Sigmoid colon (tissue), 4 donors: Measurements from ENCODE around the gene DYRK1A.

Experiments used
- EP300 ChIP-seq, 4 donors: sonication (generic); formaldehyde crosslinking; IDR thresholded peaks; one replicate each; pipeline ENCODE4 v1.6.1; 2017; ENCODE audit warnings: antibody characterized with exemption in 4 of 4
- POLR2A ChIP-seq, 2 donors: fragments of 450-650 bp; IDR thresholded peaks; one replicate each; pipeline ENCODE4 v1.6.1; 2016; ENCODE audit warnings: antibody characterized with exemption in 2 of 2, mild to moderate bottlenecking in 2 of 2, moderate library complexity in 2 of 2
- POLR2AphosphoS5 ChIP-seq, 4 donors: sonication (generic); formaldehyde crosslinking; IDR thresholded peaks; one replicate each; pipeline ENCODE4 v1.6.1; 2017; ENCODE audit warnings: antibody characterized with exemption in 4 of 4
- TF ChIP-seq, protein P1 (sequence below), 4 experiments: fragments of 450-650 bp in 3 of 4; fragments of 200-600 bp in 1 of 4; IDR thresholded peaks; one replicate each; pipeline ENCODE4 v1.5.1; 2016 to 2019; ENCODE audit warnings: antibody characterized with exemption in 4 of 4, mild to moderate bottlenecking in 3 of 4, moderate library complexity in 2 of 4

DNA sequence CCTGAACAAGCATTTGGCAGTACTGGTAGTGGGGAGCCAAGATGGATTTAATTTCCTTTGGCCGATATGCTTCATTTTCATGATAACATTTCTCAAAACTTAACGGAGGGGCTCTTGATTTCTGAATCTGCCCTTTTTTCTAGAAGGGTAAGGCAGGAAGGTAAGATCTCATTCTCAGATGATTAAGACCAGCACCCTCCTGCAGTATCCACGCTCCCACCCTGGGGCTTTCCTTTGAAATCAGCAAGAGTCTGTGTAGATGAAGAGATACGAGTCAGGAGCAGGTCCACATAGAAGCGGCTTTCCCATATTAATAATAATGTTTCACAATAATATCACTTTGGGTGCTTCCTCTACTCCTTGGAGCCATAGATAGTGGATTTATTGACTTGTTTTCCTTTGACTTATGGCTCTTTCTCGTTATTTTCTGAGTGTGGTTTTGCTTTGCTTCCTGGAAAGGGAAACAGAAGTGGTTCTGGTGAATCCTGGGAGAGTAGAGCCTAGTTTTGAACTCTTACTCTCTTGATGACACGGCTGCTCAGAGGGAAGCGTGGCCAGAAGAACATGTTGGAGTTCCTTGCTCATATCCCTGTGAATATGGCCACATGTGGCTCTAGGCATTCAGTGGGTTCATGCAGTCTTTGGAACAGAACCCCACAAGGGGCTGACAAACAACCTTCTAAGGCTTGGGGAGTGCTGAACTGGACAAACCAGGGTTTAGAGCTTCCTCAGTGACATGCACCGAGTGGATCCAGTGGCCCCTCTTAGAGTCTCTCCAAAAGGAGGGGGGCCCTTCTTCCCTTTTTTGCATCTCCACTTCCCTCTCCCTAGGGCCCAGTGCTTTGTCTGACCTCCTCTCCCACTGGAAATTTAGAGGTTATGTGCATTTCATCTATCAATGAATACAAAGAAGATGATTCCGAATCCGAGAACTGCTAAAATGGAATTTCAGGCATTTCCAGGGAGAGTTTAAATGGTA lies 195.7 kb downstream of the DYRK1A start:
- TF ChIP-seq POLR2AphosphoS5 (IDR thresholded peaks at IDR 0.05) = no peak
- TF ChIP-seq, protein P1, sequence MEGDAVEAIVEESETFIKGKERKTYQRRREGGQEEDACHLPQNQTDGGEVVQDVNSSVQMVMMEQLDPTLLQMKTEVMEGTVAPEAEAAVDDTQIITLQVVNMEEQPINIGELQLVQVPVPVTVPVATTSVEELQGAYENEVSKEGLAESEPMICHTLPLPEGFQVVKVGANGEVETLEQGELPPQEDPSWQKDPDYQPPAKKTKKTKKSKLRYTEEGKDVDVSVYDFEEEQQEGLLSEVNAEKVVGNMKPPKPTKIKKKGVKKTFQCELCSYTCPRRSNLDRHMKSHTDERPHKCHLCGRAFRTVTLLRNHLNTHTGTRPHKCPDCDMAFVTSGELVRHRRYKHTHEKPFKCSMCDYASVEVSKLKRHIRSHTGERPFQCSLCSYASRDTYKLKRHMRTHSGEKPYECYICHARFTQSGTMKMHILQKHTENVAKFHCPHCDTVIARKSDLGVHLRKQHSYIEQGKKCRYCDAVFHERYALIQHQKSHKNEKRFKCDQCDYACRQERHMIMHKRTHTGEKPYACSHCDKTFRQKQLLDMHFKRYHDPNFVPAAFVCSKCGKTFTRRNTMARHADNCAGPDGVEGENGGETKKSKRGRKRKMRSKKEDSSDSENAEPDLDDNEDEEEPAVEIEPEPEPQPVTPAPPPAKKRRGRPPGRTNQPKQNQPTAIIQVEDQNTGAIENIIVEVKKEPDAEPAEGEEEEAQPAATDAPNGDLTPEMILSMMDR (IDR thresholded peaks at IDR 0.05) = no peak
- no peak for TF ChIP-seq EP300 (IDR thresholded peaks at IDR 0.05)
- no peak for TF ChIP-seq POLR2A (IDR thresholded peaks at IDR 0.05)
